HG02678 (cell line): ENCODE data around the gene CERS6.
"Not testable (repeated sequence)": the region's sequence is repeated elsewhere in the genome, so short reads cannot be mapped to it uniquely, and the experiment has no call there.

Source experiments
- ATAC-seq: cut with Tn5 transposase; IDR thresholded peaks from one replicate; pipeline ENCODE4 v1.9.1; 2021; ENCODE audit warnings: mild to moderate bottlenecking, moderate library complexity; ENCODE audit not compliant: unreplicated experiment

The CERS6 gene

DNA sequence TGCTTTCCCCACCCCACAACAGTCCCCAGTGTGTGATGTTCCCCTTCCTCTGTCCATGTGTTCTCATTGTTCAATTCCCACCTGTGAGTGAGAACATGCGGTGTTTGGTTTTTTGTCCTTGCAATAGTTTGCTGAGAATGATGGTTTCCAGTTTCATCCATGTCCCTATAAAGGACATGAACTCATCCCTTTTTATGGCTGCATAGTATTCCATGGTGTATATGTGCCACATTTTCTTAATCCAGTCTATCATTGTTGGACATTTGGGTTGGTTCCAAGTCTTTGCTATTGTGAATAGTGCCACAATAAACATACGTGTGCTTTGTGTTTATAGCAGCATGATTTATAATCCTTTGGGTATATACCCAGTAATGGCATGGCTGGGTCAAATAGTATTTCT lies 335.1 kb downstream of the CERS6 start:
- not testable (repeated sequence) for ATAC-seq

DNA sequence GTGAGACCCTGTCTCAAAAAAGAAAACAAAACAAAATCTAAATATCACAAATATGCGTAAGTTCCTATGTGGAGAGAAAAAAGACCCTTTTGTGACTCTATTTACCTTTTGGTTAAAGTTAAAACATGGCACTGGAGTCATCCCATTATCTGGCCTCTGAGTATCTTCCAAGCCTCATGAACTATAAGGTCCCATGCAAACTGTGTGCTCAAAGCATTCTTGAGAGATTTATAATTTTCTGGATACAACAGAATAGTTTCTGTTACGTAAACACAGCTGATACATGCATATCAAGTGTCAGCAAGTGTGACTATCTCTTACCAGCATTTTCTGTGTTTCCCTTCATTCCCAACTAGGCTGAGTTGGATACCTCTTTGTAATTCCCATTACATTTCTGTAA lies 337.5 kb downstream of the CERS6 start:
- no peak for ATAC-seq

- ATAC-seq: no peak
Observed at GRCh38 chr2:168794968-168795367, 338.9 kb downstream of the CERS6 start.

GRCh38 chr2:168796090-168796577 lies 340.1 kb downstream of the CERS6 start:
- ATAC-seq: no peak

DNA sequence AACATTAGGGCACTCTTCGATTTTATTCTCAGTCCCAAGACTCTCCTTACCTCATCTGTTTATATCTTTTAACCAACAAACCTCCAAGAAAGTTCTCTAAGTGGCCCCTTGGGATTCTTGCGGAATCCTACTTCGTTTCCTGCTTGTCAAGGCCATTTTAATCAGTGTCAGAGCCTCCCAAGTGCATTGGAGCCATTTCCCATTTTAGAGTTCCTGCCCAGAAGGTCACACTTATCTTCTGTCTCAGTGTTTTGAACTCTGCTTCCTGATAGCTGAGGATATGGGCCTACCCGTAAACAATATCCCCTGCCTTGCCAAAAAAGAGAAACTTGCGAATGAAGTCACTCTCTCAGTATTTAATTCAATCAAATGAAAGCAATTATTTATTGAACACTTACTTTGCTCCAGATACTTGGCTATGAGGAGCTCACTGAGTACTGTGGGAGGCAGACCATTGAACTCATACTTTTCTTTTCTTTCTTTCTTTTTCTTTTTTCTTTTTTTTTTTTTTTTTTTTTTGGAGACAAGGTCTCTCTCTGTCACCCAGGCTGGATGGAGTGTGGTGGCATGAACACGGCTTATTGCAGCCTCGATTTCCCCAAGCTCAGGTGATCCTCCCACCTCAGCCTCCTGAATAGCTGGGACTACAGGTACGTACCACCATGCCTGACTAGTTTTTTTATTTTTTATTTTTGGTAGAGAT lies 340.7 kb downstream of the CERS6 start:
- ATAC-seq: no peak

DNA sequence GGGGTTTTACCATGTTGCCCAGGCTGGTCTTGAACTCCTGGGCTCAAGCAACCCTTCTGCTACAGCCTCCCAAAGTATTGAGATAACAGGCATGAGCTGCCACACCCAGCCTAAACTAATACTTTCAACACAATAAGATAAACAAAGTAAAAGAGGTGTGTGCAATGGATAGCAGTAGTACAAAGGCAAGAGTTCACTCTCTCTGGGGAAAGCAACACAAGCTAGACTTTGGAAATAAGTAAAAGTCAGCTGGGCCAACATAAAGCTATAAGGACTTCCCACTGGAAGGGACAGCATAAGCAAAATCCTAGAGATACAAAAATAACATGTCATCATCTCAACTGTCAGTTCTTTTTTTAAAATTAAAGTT lies 341.2 kb downstream of the CERS6 start:
- no peak for ATAC-seq

DNA sequence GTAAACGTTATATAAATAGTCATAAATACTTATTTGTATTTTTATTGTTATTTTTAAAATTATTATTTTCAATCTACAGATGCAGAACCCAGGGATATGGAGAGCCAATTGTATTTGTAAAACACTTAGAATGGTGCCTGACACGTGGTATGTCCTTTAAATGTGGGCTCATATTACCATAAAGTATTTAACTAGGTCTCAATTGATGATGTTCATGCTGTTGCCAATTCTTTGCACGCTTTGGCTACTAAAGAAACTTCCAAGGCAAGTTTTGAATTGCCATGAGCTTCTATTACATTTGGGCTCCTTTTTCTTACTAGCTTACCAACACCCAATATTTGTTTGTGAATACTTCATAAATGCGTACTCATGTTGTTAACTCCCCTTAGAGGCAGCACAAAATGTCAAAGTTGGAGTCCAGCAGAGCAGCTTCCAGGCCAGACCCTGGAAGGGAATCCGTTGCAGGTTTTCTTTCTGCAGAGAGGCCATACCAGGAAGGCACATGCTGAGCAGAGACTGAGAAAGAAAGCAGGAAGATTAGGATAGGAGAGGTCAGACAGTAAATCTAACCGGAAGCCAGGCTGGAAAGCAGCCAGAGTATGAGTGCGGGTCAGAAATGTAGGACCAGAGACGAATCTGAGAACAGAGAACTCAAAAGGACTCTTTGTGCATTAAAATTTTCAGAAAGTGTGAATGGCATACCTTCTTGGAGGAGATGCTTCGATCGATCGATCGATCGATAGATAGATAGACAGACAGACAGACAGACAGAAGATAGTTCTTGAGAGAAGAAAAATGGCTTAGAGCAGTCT lies 342.2 kb downstream of the CERS6 start:
- ATAC-seq: no peak

DNA sequence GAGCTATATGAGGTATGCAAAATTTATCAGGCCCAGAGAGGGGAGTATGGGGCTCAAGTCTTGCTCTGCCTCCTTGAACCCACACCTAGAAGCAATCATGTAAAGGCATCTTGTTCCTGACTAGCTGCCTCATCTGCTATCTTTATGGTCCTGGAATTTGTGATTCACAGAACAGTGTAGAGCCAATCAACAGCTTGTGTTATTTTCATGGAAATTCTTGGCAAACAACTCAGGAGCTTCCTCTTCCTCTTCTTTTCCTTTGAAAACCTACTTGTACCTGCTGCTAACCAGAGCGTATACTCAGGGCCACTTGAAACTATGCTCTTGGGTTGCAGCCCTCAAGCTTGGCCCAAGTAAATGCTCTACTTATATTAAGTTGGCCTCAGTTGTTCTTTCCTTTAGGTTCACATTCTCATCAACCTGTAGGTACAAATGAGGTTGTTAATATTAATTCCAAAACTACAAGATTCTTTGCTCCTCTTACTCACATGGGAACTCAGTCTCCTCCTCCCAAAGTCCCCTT lies 342.9 kb downstream of the CERS6 start:
- ATAC-seq: no peak

DNA sequence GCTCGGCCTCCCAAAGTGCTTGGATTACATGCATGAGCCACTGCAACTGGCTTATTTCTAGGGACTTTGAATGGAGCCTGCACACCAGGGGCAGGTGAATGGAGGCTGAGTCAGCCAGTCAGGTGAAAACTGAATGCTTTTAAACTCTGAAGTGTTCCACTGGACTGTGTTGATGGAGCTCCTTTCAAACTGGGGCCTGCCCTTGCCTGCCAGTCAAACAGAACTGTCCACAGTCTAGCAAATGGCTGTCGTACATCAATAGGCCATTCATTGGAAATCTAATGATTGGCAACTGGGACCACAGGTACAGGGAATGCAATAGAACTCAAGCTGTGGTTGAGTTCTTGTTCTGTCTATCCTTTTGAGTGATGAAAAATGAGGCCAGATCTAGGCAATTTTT lies 345.4 kb downstream of the CERS6 start:
- no peak for ATAC-seq

- no peak for ATAC-seq
Observed at GRCh38 chr2:168801961-168802858, 346.1 kb downstream of the CERS6 start, which contains the start of gene NOSTRIN. NOSTRIN (plus strand) TSS chr2:168802637; CDS start chr2:168802647, 10 bp downstream.

- ATAC-seq: no peak
Observed at GRCh38 chr2:168802859-168803725, 347.0 kb downstream of the CERS6 start.

DNA sequence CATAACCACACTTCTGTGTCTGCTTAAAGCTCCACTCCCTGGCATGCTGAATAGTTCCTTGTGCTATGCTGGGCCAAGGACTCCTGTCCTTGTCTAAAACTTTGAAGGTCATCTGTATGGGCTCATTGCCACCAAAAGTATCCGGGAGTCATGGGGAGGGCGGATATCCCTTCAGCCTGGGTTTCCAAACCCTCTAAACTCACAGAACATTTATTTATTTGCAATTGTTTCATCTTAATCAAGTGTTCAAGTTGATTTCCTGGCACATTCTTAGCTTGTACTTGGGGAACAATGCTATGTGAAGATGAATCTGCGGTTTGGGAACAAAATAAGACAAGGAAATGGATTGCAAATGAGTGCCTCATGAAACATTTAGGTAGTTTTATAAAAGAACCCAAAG lies 348.1 kb downstream of the CERS6 start:
- no peak for ATAC-seq

GRCh38 chr2:168805615-168806014 lies 349.5 kb downstream of the CERS6 start:
- ATAC-seq: no peak

DNA sequence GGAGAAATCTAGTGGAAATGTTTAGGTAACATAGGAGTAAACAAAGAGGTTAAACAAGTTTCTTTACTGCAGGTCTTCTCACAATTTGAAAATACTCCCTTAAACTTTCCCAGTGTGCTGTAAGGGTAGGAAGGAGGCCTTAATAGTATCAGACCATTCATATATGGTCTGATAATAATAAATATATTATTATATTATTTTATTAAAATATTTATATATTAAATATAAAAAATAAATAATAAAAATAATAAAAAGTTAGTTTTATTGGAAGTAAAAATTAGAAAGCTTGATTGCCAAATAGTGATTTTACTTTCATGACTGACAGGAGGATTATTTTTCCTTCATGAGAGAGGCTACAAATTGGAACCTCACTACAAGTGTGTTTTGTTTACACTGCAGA lies 353.5 kb downstream of the CERS6 start:
- ATAC-seq: no peak

- no peak for ATAC-seq
Observed at GRCh38 chr2:168810235-168810634, 354.2 kb downstream of the CERS6 start.

- ATAC-seq: no peak
Observed at GRCh38 chr2:168811696-168812095, 355.6 kb downstream of the CERS6 start.

DNA sequence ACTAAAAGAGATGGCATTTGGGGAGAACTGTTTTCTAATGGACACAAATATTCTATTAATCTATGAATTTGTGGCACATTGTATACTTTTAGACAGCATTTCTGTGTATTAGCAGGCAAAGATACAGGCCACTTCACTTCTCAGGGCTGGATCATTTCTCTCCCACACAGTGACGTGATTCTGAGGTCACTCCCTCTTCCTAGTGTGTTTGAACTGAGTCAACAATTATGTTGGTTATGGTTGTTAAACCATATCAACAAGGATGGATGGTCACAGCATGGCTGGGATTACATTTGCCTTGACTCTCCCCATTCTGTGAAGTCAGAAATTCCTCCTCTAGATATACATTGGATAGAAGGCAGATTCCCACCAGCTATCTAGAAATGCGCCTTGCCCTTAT lies 358.0 kb downstream of the CERS6 start:
- no peak for ATAC-seq

- no peak for ATAC-seq
Observed at GRCh38 chr2:168814939-168815907, 359.2 kb downstream of the CERS6 start.

- no peak for ATAC-seq
Observed at GRCh38 chr2:168816369-168816768, 360.3 kb downstream of the CERS6 start.
